HepG2 (cell line): ENCODE results near the gene TPRN. TPM values are rescaled to one million over a fixed set of nuclear protein-coding genes. Genes with fewer than 3 reads are reported as not detected.
A peak's percentile ranks its signal among the peaks of the same experiment; 100 is the strongest.

Experiments
- ATAC-seq: fragments of 200-7000 bp; cut with Tn5 transposase; 3 replicates; pipeline ENCODE4 v1.9.1; 2020; ENCODE audit warnings: mild to moderate bottlenecking, moderate library complexity
- BruUV-seq: library from RNA; stranded (reverse); fragments of 400-500 nt; replicated peaks from 2 replicates; lab custom pipeline; 2021; lab: Mats Ljungman, UMichigan
- CTCF ChIA-PET: fragments of 300-600 bp; formaldehyde crosslinking; extraction: SDS; loops from one replicate; lab custom pipeline; 2021; ENCODE audit warnings: low total read pairs, inconsistent platforms, low intra/inter-chr PET ratio; lab: Yijun Ruan, JAX
- POLR2A ChIA-PET: fragments of 350-600 bp; sonication (Branson Sonifier 250); formaldehyde crosslinking; loops from one replicate; lab custom pipeline; 2020; ENCODE audit warnings: antibody characterized with exemption, inconsistent platforms; lab: Yijun Ruan, JAX
- DNase-seq: peaks from one replicate; pipeline ENCODE4 v3.0.0-alpha.2; 2015; ENCODE audit warnings: low spot score
- FAIRE-seq: peaks from 3 replicates; lab custom pipeline; 2011; peaks lifted over from hg19 to GRCh38; lab: Jason Lieb, UNC
- H2AFZ ChIP-seq: one replicate; pipeline ENCODE4 v1.6.1; 2011; ENCODE audit warnings: low read length, inconsistent platforms
- H3K27ac ChIP-seq: fragments of 300-600 bp; 3 replicates; pipeline ENCODE4 v1.8.0; 2011; ENCODE audit warnings: mixed run types, mild to moderate bottlenecking, mixed read lengths, low read length, inconsistent platforms; ENCODE audit not compliant: insufficient read depth; ENCODE audit errors: extremely low read length
- H3K27me3 ChIP-seq, 2 experiments: fragments of 200-600 bp in 1 of 2; 2 replicates in 1 of 2; 3 replicates in 1 of 2; pipeline versions ENCODE4 v1.6.0 to v1.8.0; 2011; ENCODE audit warnings: low read length in 2 of 2, mild to moderate bottlenecking in 2 of 2, moderate library complexity in 2 of 2, inconsistent platforms in 1 of 2; ENCODE audit not compliant: insufficient read depth in 2 of 2, control insufficient read depth in 1 of 2
- H3K36me3 ChIP-seq, 2 experiments: fragments of 200-600 bp in 1 of 2; replicated peaks in 1 of 2; 2 replicates in 1 of 2; 3 replicates in 1 of 2; pipeline versions ENCODE4 v1.5.1 to v1.8.0; 2011; ENCODE audit warnings: low read length in 2 of 2, inconsistent platforms in 1 of 2; ENCODE audit not compliant: insufficient read depth in 2 of 2, control insufficient read depth in 1 of 2
- H3K4me1 ChIP-seq: 2 replicates; pipeline ENCODE4 v1.5.1; 2012; ENCODE audit warnings: low read length, inconsistent platforms; ENCODE audit not compliant: insufficient read depth
- H3K4me2 ChIP-seq: 2 replicates; pipeline ENCODE4 v1.6.0; 2011; ENCODE audit warnings: low read depth, low read length, inconsistent platforms
- H3K4me3 ChIP-seq, 3 experiments: fragments of 200-600 bp in 1 of 3; sonication (generic), shearing (Covaris generic) in 1 of 3; replicated peaks in 1 of 3; 2 replicates each; pipeline ENCODE4 v1.5.1; 2011 to 2016; ENCODE audit warnings: low read length in 3 of 3, inconsistent platforms in 2 of 3, low read depth in 2 of 3, mild to moderate bottlenecking in 2 of 3, control low read depth in 1 of 3, mixed read lengths in 1 of 3; ENCODE audit not compliant: insufficient read depth in 1 of 3
- H3K79me2 ChIP-seq: one replicate; pipeline ENCODE4 v1.6.1; 2011; ENCODE audit warnings: low read length, inconsistent platforms; ENCODE audit not compliant: insufficient read depth
- H3K9ac ChIP-seq: 2 replicates; pipeline ENCODE4 v1.6.0; 2011; ENCODE audit warnings: mild to moderate bottlenecking, low read depth, low read length, inconsistent platforms; ENCODE audit not compliant: insufficient read depth
- H3K9me3 ChIP-seq: 2 replicates; pipeline ENCODE4 v1.5.1; 2012; ENCODE audit warnings: mild to moderate bottlenecking, low read length
- H4K20me1 ChIP-seq: 2 replicates; pipeline ENCODE4 v1.6.0; 2011; ENCODE audit warnings: inconsistent platforms, mild to moderate bottlenecking, low read length, moderate library complexity; ENCODE audit not compliant: insufficient read depth
- RFXANK ChIP-seq: IDR thresholded peaks from 2 replicates; pipeline ENCODE4 v1.6.1; 2016
- SIX1 ChIP-seq: sonication (generic); formaldehyde crosslinking; IDR thresholded peaks from 2 replicates; pipeline ENCODE4 v1.4.0; 2020; ENCODE audit warnings: missing genetic modification reagents, borderline replicate concordance
- ZBTB7A ChIP-seq: sonication (generic); formaldehyde crosslinking; IDR thresholded peaks from 2 replicates; pipeline ENCODE4 v1.8.0; 2022; ENCODE audit warnings: mild to moderate bottlenecking, missing genetic modification reagents
- ZFP1 ChIP-seq: IDR thresholded peaks from 2 replicates; pipeline ENCODE4 v1.6.1; 2016
- ZNF24 ChIP-seq: fragments of 450-650 bp; IDR thresholded peaks from 2 replicates; pipeline ENCODE4 v1.6.1; 2017; ENCODE audit warnings: antibody characterized with exemption, mild to moderate bottlenecking
- ZNF792 ChIP-seq: IDR thresholded peaks from 2 replicates; pipeline ENCODE4 v1.6.1; 2016
- WGBS: methylation state at CpG from one replicate; pipeline ENCODE4 v1.1.6; 2017; ENCODE audit warnings: low lambda C conversion rate; 5-methylcytosine and 5-hydroxymethylcytosine counted together
- in situ Hi-C: cut with HindIII; loops from 2 replicates; pipeline ENCODE4 v1.10.0; 2017; ENCODE audit warnings: low pct_unique_long_range_greater_than_20kb; ENCODE audit not compliant: extremely low pct_ligation_motif_present
- intact Hi-C: fragments of 100-400 bp; cut with micrococcal nuclease; formaldehyde crosslinking; loops from one replicate; pipeline ENCODE4 v1.10.0; 2022; ENCODE audit not compliant: unreplicated experiment
- polyA plus RNA-seq, 8 experiments: library from polyadenylated mRNA; depleted of rRNA in 3 of 8; stranded (reverse) in 7 of 8; unstranded in 1 of 8; fragments of >200 nt; fragmentation: Illumina TruSeq in 4 of 8; extraction: Trizol in 4 of 8; gene quantifications; 2 replicates each; pipeline versions ENCODE4 v1.2.1 to v1.2.3, GENCODE V29; 2011 to 2016; ENCODE audit warnings: low read depth in 4 of 8, missing spikeins in 1 of 8, mixed read lengths in 1 of 8; ENCODE audit not compliant: insufficient read depth in 1 of 8
- total RNA-seq, 5 experiments: library from RNA; depleted of rRNA; stranded (reverse); fragments of >200 nt; fragmentation: Illumina TruSeq; extraction: Trizol; gene quantifications; 2 replicates each; pipeline ENCODE4 v1.2.3, GENCODE V29; 2016; ENCODE audit warnings: low read depth in 1 of 5
- TF ChIP-seq, protein P1 (sequence below): sonication (generic); formaldehyde crosslinking; IDR thresholded peaks from 2 replicates; pipeline ENCODE4 v1.5.0; 2020; ENCODE audit warnings: missing genetic modification reagents, mild to moderate bottlenecking, borderline replicate concordance
- TF ChIP-seq, protein P2 (sequence below): sonication (generic); formaldehyde crosslinking; conservative IDR thresholded peaks from 2 replicates; pipeline ENCODE4 v1.8.1; 2023; ENCODE audit warnings: missing genetic modification reagents
- TF ChIP-seq, protein P3 (sequence below): sonication (generic); formaldehyde crosslinking; conservative IDR thresholded peaks from 2 replicates; pipeline ENCODE4 v1.5.0; 2020; ENCODE audit warnings: missing genetic modification reagents
- TF ChIP-seq, protein P4 (sequence below): sonication (generic); formaldehyde crosslinking; IDR thresholded peaks from 2 replicates; pipeline ENCODE4 v1.8.0; 2022; ENCODE audit warnings: mild to moderate bottlenecking, missing genetic modification reagents; ENCODE audit not compliant: insufficient replicate concordance
- TF ChIP-seq, protein P5 (sequence below): sonication (generic); formaldehyde crosslinking; IDR thresholded peaks from 2 replicates; pipeline ENCODE4 v1.5.0; 2020; ENCODE audit warnings: mild to moderate bottlenecking, missing genetic modification reagents
- TF ChIP-seq, protein P6 (sequence below): sonication (generic); formaldehyde crosslinking; conservative IDR thresholded peaks from 2 replicates; pipeline ENCODE4 v1.8.0; 2022; ENCODE audit warnings: low read depth, missing genetic modification reagents

TPRN gene
- total and polyA plus RNA-seq, 2 of the 13 experiments (the other 11 are each of a cell fraction or from before 2014, with no cell fraction given): 10.1 to 19.2 TPM

DNA sequence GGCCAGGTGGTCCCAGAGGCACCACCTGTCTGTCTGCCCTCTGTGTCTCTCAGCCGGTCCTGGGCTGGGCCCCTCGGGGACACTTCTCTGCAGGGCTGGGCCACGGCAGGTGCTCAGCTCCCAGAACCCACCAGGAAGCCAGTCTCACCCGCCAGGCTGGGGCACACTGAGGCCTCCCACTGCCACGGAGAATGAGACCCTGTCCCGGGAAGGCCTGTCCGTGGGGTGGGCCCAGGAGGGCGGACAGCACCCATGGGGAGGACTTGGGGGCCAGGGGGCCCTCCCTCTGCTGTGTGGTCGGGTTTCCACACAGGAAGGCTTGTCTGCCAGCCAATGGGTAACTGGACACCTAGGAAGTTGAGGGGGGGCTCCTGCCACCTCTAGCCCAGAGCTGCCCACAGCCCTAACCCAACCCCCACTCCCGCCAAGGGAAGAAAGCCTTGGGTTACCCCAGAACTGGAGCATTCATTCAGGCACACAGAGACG lies 36.4 kb upstream of the TPRN start (continued):
- TF ChIP-seq SIX1 (0 out of 2 replicates have a peak, but pooled peaks have one; percentile 33), RFXANK (CRISPR knock-in tag) (no peak), ZFP1 (CRISPR knock-in tag) (no peak)
- TF ChIP-seq, protein P1, sequence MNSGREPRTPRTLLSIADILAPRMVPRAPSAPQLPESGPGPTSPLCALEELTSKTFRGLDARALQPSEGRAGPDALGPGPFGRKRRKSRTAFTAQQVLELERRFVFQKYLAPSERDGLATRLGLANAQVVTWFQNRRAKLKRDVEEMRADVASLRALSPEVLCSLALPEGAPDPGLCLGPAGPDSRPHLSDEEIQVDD (CRISPR knock-in tag): no peak
- TF ChIP-seq, protein P2, sequence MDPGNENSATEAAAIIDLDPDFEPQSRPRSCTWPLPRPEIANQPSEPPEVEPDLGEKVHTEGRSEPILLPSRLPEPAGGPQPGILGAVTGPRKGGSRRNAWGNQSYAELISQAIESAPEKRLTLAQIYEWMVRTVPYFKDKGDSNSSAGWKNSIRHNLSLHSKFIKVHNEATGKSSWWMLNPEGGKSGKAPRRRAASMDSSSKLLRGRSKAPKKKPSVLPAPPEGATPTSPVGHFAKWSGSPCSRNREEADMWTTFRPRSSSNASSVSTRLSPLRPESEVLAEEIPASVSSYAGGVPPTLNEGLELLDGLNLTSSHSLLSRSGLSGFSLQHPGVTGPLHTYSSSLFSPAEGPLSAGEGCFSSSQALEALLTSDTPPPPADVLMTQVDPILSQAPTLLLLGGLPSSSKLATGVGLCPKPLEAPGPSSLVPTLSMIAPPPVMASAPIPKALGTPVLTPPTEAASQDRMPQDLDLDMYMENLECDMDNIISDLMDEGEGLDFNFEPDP (CRISPR knock-in tag): 0 out of 2 replicates have a peak, but pooled peaks have one; percentile 27
- TF ChIP-seq, protein P3, sequence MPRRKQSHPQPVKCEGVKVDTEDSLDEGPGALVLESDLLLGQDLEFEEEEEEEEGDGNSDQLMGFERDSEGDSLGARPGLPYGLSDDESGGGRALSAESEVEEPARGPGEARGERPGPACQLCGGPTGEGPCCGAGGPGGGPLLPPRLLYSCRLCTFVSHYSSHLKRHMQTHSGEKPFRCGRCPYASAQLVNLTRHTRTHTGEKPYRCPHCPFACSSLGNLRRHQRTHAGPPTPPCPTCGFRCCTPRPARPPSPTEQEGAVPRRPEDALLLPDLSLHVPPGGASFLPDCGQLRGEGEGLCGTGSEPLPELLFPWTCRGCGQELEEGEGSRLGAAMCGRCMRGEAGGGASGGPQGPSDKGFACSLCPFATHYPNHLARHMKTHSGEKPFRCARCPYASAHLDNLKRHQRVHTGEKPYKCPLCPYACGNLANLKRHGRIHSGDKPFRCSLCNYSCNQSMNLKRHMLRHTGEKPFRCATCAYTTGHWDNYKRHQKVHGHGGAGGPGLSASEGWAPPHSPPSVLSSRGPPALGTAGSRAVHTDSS (CRISPR knock-in tag): no peak

DNA sequence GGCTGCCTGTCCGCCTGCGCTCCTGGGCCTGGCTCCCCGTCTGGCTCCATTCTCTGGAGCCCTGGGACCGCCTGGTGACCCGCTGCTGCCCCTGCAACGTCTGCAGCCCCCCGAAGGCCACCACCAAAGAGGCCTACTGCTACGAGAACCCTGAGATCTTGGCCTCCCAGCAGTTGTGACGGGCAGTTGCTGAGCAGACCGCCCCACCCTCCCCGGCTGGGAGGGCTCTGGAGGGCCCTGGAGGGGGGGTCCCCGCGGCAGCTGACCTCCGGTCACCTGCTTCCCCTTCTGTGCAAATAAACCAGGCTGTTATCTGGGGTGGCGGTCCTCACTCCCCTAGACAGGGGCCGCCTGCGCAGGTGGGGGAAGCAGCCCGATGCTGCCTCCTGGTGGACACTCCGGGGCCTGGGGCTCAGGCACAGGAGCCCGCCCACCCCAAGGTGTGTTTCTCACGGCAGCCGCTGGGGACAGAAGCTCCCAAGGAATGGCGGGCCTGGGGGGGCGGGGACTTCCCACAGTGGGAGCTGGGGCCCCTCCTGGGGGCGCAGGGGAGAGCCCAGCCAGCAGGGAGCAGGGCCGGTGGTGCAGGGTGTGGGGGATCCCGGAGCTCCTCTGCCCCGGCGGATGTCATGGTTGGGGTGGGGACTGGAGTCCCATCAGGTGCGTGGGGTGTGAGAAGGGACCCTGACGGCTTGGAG lies 35.8 kb upstream of the TPRN start:
- Histone ChIP-seq H3K4me3 (peak overlapping the region; percentile 67 to 81 (median 72)), H3K27ac (peak overlapping the region; percentile 68), H3K4me1 (peaks cover 51% of the 10 kb centered on the region), H3K4me2 (peak overlapping the region; percentile 85), H3K27me3 (no peaks in the 10 kb centered on the region), H4K20me1 (no peaks in the 10 kb centered on the region), H3K79me2 (peaks cover 15% of the 10 kb centered on the region), H3K9ac (peak overlapping the region; percentile 72), H3K36me3 (no peaks in the 10 kb centered on the region), H2AFZ (no peak overlapping the region), H3K9me3 (no peaks in the 10 kb centered on the region)
- BruUV-seq: no TSS peak
- CTCF ChIA-PET: interaction anchor here (0.9 to 2.6 kb wide), 9 partner anchors 9 to 118 kb away, joined by 3 to 19 read pairs (median 3); partner anchors contain the start of genes ANAPC2, SSNA1 and TOR4A
- FAIRE-seq: peak; percentile 80
- no CpG with 5 or more reads among the region's 31 CpGs for WGBS
- intact Hi-C loops (loop anchor here (2.0 kb wide), 1 partner anchor 14 kb away; the partner anchor contains the start of gene RNF208), in situ Hi-C loops (no loop called here)
- POLR2A ChIA-PET: interaction anchor here (0.6 to 7.4 kb wide), 21 partner anchors 9 to 181 kb away, joined by 3 to 78 read pairs (median 4); partner anchors contain the start of genes ANAPC2, CYSRT1, LRRC26 and MAN1B1
- peak; percentile 87 for DNase-seq
- peak; percentile 54 for ATAC-seq
- TF ChIP-seq, protein P4, sequence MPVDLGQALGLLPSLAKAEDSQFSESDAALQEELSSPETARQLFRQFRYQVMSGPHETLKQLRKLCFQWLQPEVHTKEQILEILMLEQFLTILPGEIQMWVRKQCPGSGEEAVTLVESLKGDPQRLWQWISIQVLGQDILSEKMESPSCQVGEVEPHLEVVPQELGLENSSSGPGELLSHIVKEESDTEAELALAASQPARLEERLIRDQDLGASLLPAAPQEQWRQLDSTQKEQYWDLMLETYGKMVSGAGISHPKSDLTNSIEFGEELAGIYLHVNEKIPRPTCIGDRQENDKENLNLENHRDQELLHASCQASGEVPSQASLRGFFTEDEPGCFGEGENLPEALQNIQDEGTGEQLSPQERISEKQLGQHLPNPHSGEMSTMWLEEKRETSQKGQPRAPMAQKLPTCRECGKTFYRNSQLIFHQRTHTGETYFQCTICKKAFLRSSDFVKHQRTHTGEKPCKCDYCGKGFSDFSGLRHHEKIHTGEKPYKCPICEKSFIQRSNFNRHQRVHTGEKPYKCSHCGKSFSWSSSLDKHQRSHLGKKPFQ (CRISPR knock-in tag): no peak
- peak; percentile 83 for TF ChIP-seq ZBTB7A
- TF ChIP-seq, protein P5, sequence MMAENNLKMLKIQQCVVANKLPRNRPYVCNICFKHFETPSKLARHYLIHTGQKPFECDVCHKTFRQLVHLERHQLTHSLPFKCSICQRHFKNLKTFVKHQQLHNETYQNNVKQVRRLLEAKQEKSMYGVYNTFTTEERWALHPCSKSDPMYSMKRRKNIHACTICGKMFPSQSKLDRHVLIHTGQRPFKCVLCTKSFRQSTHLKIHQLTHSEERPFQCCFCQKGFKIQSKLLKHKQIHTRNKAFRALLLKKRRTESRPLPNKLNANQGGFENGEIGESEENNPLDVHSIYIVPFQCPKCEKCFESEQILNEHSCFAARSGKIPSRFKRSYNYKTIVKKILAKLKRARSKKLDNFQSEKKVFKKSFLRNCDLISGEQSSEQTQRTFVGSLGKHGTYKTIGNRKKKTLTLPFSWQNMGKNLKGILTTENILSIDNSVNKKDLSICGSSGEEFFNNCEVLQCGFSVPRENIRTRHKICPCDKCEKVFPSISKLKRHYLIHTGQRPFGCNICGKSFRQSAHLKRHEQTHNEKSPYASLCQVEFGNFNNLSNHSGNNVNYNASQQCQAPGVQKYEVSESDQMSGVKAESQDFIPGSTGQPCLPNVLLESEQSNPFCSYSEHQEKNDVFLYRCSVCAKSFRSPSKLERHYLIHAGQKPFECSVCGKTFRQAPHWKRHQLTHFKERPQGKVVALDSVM (CRISPR knock-in tag): peak; percentile 57
- no peak for TF ChIP-seq ZNF24
- TF ChIP-seq, protein P6, sequence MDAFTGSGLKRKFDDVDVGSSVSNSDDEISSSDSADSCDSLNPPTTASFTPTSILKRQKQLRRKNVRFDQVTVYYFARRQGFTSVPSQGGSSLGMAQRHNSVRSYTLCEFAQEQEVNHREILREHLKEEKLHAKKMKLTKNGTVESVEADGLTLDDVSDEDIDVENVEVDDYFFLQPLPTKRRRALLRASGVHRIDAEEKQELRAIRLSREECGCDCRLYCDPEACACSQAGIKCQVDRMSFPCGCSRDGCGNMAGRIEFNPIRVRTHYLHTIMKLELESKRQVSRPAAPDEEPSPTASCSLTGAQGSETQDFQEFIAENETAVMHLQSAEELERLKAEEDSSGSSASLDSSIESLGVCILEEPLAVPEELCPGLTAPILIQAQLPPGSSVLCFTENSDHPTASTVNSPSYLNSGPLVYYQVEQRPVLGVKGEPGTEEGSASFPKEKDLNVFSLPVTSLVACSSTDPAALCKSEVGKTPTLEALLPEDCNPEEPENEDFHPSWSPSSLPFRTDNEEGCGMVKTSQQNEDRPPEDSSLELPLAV: 0 out of 2 replicates have a peak, but pooled peaks have one; percentile 34
- peak; percentile 70; the same call in 1 of the 2 replicates for TF ChIP-seq ZNF792 (CRISPR knock-in tag)
